ENCODE data around the gene ZNF862. TPM values are rescaled to one million over a fixed set of nuclear protein-coding genes. Genes with fewer than 3 reads are reported as not detected.

Gene ZNF862
- total RNA-seq, 1 experiment from 2014 or later = 1.9 TPM

DNA sequence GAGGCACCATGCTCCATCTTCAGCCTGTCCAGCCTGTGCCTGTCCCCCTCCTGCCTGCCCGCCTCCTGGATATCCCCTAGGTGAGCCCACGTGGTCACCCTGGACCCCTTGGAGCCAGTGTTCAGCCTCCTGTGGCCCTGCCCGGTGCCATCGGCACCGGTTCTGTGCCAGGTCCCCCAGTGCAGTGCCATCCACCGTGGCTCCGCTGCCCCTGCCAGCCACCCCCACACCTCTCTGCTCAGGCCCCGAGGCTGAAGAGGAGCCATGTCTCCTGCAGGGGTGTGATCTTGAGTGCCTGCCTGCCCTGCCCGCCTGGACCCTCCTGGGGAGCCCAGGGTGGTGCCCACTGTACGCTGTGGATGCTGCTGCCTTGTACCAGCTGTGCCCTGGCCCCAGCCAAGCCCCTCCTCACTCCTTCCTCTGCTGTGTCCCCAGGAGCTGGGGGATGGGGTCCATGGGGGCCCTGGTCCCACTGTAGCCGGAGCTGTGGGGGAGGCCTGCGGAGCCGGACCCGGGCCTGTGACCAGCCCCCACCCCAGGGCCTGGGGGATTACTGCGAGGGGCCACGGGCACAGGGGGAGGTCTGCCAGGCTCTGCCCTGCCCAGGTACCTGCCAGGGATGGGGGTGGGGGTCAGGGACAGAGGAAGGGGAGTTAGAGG, 26.2 kb upstream of the ZNF862 start:
- WGBS (ENCODE audit: extremely low coverage, insufficient read length, low lambda C conversion rate) = no CpG with 5 or more reads among the region's 16 CpGs
- TF ChIP-seq CTCF (conservative IDR thresholded peaks at IDR 0.05) = no peak

More for the DNA sequence above, 26.2 kb upstream of the ZNF862 start:
- no peak overlapping the region for H2BK120ac ChIP-seq (ENCODE audit: low read depth, low read length, poor library complexity, severe bottlenecking)
- no peak overlapping the region for H2BK20ac ChIP-seq (ENCODE audit: low read depth, low read length, poor library complexity, severe bottlenecking)
- no peak overlapping the region for H2BK15ac ChIP-seq (ENCODE audit: low read depth, low read length)
- Mint-ChIP-seq H3K36me3 (ENCODE audit: insufficient read depth in 1 of 3, low read depth in 3 of 3) (no peaks in the 10 kb centered on the region), H3K27ac (no peak overlapping the region), H3K4me1 (peaks cover 2 to 12% of the 10 kb centered on the region in 2 experiments; a peak in 2 of 4 replicates), H3K9me3 (no peaks in the 10 kb centered on the region), H3K4me3 (no peak overlapping the region), H3K27me3 (ENCODE audit: low read depth) (peaks cover 7% of the 10 kb centered on the region)
- no peak overlapping the region for H3K9ac ChIP-seq (ENCODE audit: extremely low read depth, insufficient read length, low read length)
- H3K4ac ChIP-seq (ENCODE audit: low read depth, low read length) = no peak overlapping the region
- no peak overlapping the region; the same call in 1 of the 2 replicates for H3K14ac ChIP-seq (ENCODE audit: insufficient read depth, low read length)
- no peak overlapping the region for H3K23ac ChIP-seq (ENCODE audit: insufficient read length, low read depth, low read length)
- no peak overlapping the region for H4K91ac ChIP-seq (ENCODE audit: insufficient read length, low read depth, low read length)
- no peaks in the 10 kb centered on the region for H3K79me2 ChIP-seq (ENCODE audit: insufficient read depth, low read length)
- H4K20me1 ChIP-seq (ENCODE audit: control insufficient read depth, insufficient read depth, insufficient read length) = no peaks in the 10 kb centered on the region
- DNase-seq = no peak
- no peak overlapping the region for H2AFZ ChIP-seq (ENCODE audit: low read length)
- no peak overlapping the region for H3K56ac ChIP-seq (ENCODE audit: insufficient read length, low read depth, low read length)
- no peaks in the 10 kb centered on the region for H3K4me1 ChIP-seq (ENCODE audit: insufficient read depth, low read length)
- no peak overlapping the region for H2BK12ac ChIP-seq (ENCODE audit: insufficient read length, low read depth, low read length)
- H3K79me1 ChIP-seq (ENCODE audit: insufficient read depth, low read depth, low read length, poor library complexity, severe bottlenecking) = no peaks in the 10 kb centered on the region
- H2BK5ac ChIP-seq (ENCODE audit: insufficient read length, low read length) = no peak overlapping the region
- H3K27ac ChIP-seq (ENCODE audit: insufficient read length, low read depth, low read length) = no peak overlapping the region
- H3K4me2 ChIP-seq (ENCODE audit: insufficient read depth, insufficient read length, low read length) = no peak overlapping the region
- H3K18ac ChIP-seq (ENCODE audit: insufficient read length, low read depth, low read length) = no peak overlapping the region
- no peaks in the 10 kb centered on the region for H3K9me3 ChIP-seq (ENCODE audit: control insufficient read depth, low read depth, low read length)
- no peaks in the 10 kb centered on the region for H3K27me3 ChIP-seq (ENCODE audit: insufficient read depth, low read length)
- H3K23me2 ChIP-seq (ENCODE audit: insufficient read length, low read depth, low read length, poor library complexity, severe bottlenecking) = no peaks in the 10 kb centered on the region
- no peak overlapping the region for H2AK5ac ChIP-seq (ENCODE audit: insufficient read length, low read length)
- H3T11ph ChIP-seq (ENCODE audit: low read length) = no peak overlapping the region
- no peak overlapping the region for H4K5ac ChIP-seq (ENCODE audit: insufficient read length, low read depth, low read length)
- H4K8ac ChIP-seq (replicated peaks; ENCODE audit: insufficient read length, low read depth, low read length) = no peak overlapping the region

Data from H9 (cell line).